WTC11 (cell line): ENCODE data around the gene UBL3.

Experiments used
- ESRRA ChIP-seq: sonication (generic); formaldehyde crosslinking; IDR thresholded peaks from 2 replicates; pipeline ENCODE4 v1.8.1; 2022; ENCODE audit warnings: mild to moderate bottlenecking, missing genetic modification reagents, borderline replicate concordance
- GABPB1 ChIP-seq: sonication (generic); formaldehyde crosslinking; IDR thresholded peaks from 2 replicates; pipeline ENCODE4 v1.8.1; 2023; ENCODE audit warnings: mild to moderate bottlenecking, missing genetic modification reagents
- NR2C2 ChIP-seq: sonication (generic); formaldehyde crosslinking; IDR thresholded peaks from 2 replicates; pipeline ENCODE4 v1.8.0; 2022; ENCODE audit warnings: mild to moderate bottlenecking, missing genetic modification reagents
- TCF7 ChIP-seq: sonication (generic); formaldehyde crosslinking; IDR thresholded peaks from 2 replicates; pipeline ENCODE4 v1.8.0; 2022; ENCODE audit warnings: mild to moderate bottlenecking, low read depth, missing genetic modification reagents, moderate library complexity
- TF ChIP-seq, protein P1 (sequence below): fragments of 200-600 bp; IDR thresholded peaks from 2 replicates; pipeline ENCODE4 v1.8.0; 2022; ENCODE audit warnings: antibody characterized with exemption
- TF ChIP-seq, protein P2 (sequence below): sonication (generic); formaldehyde crosslinking; IDR thresholded peaks from 2 replicates; pipeline ENCODE4 v1.8.1; 2022; ENCODE audit warnings: mild to moderate bottlenecking, moderate library complexity, missing genetic modification reagents
- TF ChIP-seq, protein P3 (sequence below): sonication (generic); formaldehyde crosslinking; IDR thresholded peaks from 2 replicates; pipeline ENCODE4 v1.8.1; 2023; ENCODE audit warnings: mild to moderate bottlenecking, missing genetic modification reagents, moderate library complexity
- TF ChIP-seq, protein P4 (sequence below): sonication (generic); formaldehyde crosslinking; IDR thresholded peaks from 2 replicates; pipeline ENCODE4 v1.8.0; 2022; ENCODE audit warnings: mild to moderate bottlenecking, missing genetic modification reagents
- TF ChIP-seq, protein P5 (sequence below): sonication (generic); formaldehyde crosslinking; IDR thresholded peaks from 2 replicates; pipeline ENCODE4 v1.8.1; 2023; ENCODE audit warnings: mild to moderate bottlenecking, missing genetic modification reagents
- TF ChIP-seq, protein P6 (sequence below): sonication (generic); formaldehyde crosslinking; IDR thresholded peaks from 2 replicates; pipeline ENCODE4 v1.8.1; 2022; ENCODE audit warnings: low read depth, missing genetic modification reagents, borderline replicate concordance

DNA sequence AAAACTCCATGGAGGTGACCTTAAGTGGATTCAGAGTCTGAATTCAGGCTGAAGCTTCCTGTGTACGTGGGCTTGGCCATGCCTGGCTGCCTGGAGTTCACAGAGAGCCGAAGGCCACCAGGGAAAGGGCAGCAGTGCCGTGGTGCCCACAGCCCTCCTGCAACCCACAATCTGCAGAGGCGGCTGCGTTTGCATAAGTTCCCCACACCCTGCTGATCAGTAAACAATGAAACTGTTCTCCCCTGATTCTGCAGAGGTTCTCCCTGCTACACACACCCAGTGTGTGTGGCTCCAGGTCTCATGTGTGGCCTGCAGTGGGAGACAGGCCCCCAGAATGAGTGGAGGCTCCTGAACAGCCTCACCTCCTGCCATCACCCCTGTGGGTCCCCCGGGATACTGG lies 128.0 kb downstream of the UBL3 start:
- TF ChIP-seq, protein P1, sequence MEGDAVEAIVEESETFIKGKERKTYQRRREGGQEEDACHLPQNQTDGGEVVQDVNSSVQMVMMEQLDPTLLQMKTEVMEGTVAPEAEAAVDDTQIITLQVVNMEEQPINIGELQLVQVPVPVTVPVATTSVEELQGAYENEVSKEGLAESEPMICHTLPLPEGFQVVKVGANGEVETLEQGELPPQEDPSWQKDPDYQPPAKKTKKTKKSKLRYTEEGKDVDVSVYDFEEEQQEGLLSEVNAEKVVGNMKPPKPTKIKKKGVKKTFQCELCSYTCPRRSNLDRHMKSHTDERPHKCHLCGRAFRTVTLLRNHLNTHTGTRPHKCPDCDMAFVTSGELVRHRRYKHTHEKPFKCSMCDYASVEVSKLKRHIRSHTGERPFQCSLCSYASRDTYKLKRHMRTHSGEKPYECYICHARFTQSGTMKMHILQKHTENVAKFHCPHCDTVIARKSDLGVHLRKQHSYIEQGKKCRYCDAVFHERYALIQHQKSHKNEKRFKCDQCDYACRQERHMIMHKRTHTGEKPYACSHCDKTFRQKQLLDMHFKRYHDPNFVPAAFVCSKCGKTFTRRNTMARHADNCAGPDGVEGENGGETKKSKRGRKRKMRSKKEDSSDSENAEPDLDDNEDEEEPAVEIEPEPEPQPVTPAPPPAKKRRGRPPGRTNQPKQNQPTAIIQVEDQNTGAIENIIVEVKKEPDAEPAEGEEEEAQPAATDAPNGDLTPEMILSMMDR = no peak
- TF ChIP-seq, protein P2, sequence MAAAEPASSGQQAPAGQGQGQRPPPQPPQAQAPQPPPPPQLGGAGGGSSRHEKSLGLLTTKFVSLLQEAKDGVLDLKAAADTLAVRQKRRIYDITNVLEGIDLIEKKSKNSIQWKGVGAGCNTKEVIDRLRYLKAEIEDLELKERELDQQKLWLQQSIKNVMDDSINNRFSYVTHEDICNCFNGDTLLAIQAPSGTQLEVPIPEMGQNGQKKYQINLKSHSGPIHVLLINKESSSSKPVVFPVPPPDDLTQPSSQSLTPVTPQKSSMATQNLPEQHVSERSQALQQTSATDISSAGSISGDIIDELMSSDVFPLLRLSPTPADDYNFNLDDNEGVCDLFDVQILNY (CRISPR knock-in tag) = no peak
- TF ChIP-seq ESRRA (CRISPR knock-in tag) = no peak
- TF ChIP-seq, protein P3, sequence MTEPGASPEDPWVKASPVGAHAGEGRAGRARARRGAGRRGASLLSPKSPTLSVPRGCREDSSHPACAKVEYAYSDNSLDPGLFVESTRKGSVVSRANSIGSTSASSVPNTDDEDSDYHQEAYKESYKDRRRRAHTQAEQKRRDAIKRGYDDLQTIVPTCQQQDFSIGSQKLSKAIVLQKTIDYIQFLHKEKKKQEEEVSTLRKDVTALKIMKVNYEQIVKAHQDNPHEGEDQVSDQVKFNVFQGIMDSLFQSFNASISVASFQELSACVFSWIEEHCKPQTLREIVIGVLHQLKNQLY (CRISPR knock-in tag) = no peak
- TF ChIP-seq, protein P4, sequence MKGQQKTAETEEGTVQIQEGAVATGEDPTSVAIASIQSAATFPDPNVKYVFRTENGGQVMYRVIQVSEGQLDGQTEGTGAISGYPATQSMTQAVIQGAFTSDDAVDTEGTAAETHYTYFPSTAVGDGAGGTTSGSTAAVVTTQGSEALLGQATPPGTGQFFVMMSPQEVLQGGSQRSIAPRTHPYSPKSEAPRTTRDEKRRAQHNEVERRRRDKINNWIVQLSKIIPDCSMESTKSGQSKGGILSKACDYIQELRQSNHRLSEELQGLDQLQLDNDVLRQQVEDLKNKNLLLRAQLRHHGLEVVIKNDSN = no peak
- no peak for TF ChIP-seq TCF7
- TF ChIP-seq, protein P5, sequence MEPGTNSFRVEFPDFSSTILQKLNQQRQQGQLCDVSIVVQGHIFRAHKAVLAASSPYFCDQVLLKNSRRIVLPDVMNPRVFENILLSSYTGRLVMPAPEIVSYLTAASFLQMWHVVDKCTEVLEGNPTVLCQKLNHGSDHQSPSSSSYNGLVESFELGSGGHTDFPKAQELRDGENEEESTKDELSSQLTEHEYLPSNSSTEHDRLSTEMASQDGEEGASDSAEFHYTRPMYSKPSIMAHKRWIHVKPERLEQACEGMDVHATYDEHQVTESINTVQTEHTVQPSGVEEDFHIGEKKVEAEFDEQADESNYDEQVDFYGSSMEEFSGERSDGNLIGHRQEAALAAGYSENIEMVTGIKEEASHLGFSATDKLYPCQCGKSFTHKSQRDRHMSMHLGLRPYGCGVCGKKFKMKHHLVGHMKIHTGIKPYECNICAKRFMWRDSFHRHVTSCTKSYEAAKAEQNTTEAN (CRISPR knock-in tag) = no peak
- TF ChIP-seq, protein P6, sequence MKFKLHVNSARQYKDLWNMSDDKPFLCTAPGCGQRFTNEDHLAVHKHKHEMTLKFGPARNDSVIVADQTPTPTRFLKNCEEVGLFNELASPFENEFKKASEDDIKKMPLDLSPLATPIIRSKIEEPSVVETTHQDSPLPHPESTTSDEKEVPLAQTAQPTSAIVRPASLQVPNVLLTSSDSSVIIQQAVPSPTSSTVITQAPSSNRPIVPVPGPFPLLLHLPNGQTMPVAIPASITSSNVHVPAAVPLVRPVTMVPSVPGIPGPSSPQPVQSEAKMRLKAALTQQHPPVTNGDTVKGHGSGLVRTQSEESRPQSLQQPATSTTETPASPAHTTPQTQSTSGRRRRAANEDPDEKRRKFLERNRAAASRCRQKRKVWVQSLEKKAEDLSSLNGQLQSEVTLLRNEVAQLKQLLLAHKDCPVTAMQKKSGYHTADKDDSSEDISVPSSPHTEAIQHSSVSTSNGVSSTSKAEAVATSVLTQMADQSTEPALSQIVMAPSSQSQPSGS (CRISPR knock-in tag) = no peak
- no peak for TF ChIP-seq NR2C2
- TF ChIP-seq GABPB1 (CRISPR knock-in tag) = no peak
